Tibial nerve (tissue), 4 donors: ENCODE results near the gene ALK. TPM values are rescaled to one million over a fixed set of nuclear protein-coding genes. Genes with fewer than 3 reads are reported as not detected.

ENCODE experiments used
- DNase-seq, 2 donors: peaks; one replicate each; pipeline ENCODE4 v3.0.0-alpha.2; 2019; ENCODE audit warnings: low spot score in 2 of 2
- H3K27ac ChIP-seq, 4 donors: fragments of 200-600 bp; sonication (generic) in 3 of 4; one replicate each; pipeline ENCODE4 v1.5.1; 2017 to 2019; ENCODE audit warnings: mild to moderate bottlenecking in 1 of 4
- H3K27me3 ChIP-seq, 2 donors: fragments of 200-600 bp; sonication (generic) in 1 of 2; one replicate each; pipeline versions ENCODE4 v1.5.1 to v1.6.0; 2017 to 2019
- H3K36me3 ChIP-seq, 3 donors: fragments of 200-600 bp; sonication (generic); one replicate each; pipeline ENCODE4 v1.5.1; 2018 to 2019
- H3K4me1 ChIP-seq, 4 donors: fragments of 200-600 bp; sonication (generic) in 3 of 4; one replicate each; pipeline ENCODE4 v1.5.1; 2017 to 2019
- H3K4me3 ChIP-seq, 4 donors: fragments of 200-600 bp; sonication (generic) in 3 of 4; one replicate each; pipeline ENCODE4 v1.5.1; 2017 to 2019; ENCODE audit warnings: mild to moderate bottlenecking in 1 of 4, moderate library complexity in 1 of 4
- H3K9me3 ChIP-seq, 4 donors: fragments of 200-600 bp; sonication (generic) in 3 of 4; one replicate each; pipeline ENCODE4 v1.5.1; 2017 to 2019
- CTCF ChIP-seq, 5 experiments: fragments of 200-600 bp in 3 of 5; fragments of 450-650 bp in 2 of 5; sonication (generic) in 3 of 5; IDR thresholded peaks; one replicate each; pipeline ENCODE4 v1.5.1; 2016 to 2019; ENCODE audit warnings: antibody characterized with exemption in 5 of 5, mild to moderate bottlenecking in 3 of 5, moderate library complexity in 2 of 5
- EP300 ChIP-seq, 2 donors: sonication (generic); formaldehyde crosslinking; IDR thresholded peaks; one replicate each; pipeline ENCODE4 v1.6.1; 2017; ENCODE audit warnings: antibody characterized with exemption in 2 of 2, mild to moderate bottlenecking in 1 of 2
- POLR2A ChIP-seq, 2 donors: fragments of 450-650 bp; IDR thresholded peaks; one replicate each; pipeline ENCODE4 v1.6.1; 2017; ENCODE audit warnings: antibody characterized with exemption in 2 of 2, mild to moderate bottlenecking in 2 of 2, moderate library complexity in 2 of 2
- WGBS, 2 donors: methylation state at CpG; one replicate each; pipeline ENCODE4 v1.1.5; 2018; 5-methylcytosine and 5-hydroxymethylcytosine counted together
- total RNA-seq, 4 donors: library from RNA; depleted of rRNA; stranded (reverse); fragments of >200 nt; gene quantifications; one replicate each; pipeline ENCODE4 v1.1.0, GENCODE V29; 2016

Gene ALK
- total RNA-seq, 4 donors from 2014 or later = 0.39 to 4.8 (median 0.66) TPM

DNA sequence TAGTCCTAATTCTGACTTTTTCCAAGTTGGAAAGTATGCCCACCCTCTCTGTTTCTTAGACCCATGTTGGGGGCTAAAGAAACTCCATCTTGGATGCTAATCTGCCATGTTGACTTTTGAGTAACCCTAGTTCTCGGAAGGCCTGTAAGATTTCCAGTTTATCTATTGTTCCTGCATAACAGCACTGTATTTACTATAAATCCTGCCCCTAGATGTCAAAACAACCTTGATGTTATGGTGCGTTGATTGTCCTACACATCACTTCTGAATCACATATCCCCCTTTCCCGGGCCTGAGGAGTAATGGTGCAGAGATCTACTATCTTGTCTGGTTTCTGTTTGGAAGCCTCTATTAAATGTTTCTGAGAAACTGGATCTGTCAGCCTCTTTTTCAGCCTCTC is 116.7 kb downstream of the ALK start:
- no peak for DNase-seq
- H3K4me1 ChIP-seq = no peaks in the 10 kb centered on the region
- 94 to 95% methylated on average over 3 of the region's 3 CpGs for WGBS, 2 donors
- H3K27me3 ChIP-seq = no peaks in the 10 kb centered on the region
- H3K9me3 ChIP-seq = no peaks in the 10 kb centered on the region
- H3K36me3 ChIP-seq = no peaks in the 10 kb centered on the region
- no peak overlapping the region for H3K27ac ChIP-seq
- no peak overlapping the region for H3K4me3 ChIP-seq
- TF ChIP-seq POLR2A (IDR thresholded peaks at IDR 0.05) (no peak), EP300 (IDR thresholded peaks at IDR 0.05) (no peak)

- TF ChIP-seq POLR2A (IDR thresholded peaks at IDR 0.05) (no peak), EP300 (IDR thresholded peaks at IDR 0.05) (no peak), CTCF (IDR thresholded peaks at IDR 0.05) (no peak)
- no peak overlapping the region for H3K4me3 ChIP-seq
- H3K9me3 ChIP-seq = no peaks in the 10 kb centered on the region
- H3K27me3 ChIP-seq = no peaks in the 10 kb centered on the region
- no peak for DNase-seq
- no peaks in the 10 kb centered on the region for H3K4me1 ChIP-seq
- no peaks in the 10 kb centered on the region for H3K36me3 ChIP-seq
- no peak overlapping the region for H3K27ac ChIP-seq
- 85 to 87% methylated on average over 4 of the region's 4 CpGs for WGBS, 2 donors
These were observed 117.8 kb downstream of the ALK start for GRCh38 chr2:29803537-29803936.

DNA sequence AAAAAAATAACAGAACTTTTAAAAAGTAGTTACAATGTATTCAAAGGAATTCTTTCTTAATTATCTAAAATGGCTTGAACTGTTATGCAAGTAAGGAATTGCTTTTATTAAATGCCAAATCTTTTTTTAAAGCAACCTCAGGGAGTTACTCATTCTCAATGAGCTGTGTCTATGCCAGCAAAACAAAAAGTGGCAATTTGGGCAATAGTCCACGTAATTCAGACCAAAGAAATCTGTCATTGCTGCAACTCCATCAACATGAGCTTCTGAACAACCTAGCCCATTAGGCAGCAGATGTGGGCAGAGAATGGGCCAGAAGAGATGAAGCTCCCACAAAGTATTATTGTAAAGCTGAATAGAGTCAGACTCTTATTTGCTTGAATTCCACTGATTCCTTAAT is 118.4 kb downstream of the ALK start:
- WGBS, 2 donors = 8 to 27% methylated on average over 1 of the region's 1 CpG
- Histone ChIP-seq H3K27ac (no peak overlapping the region), H3K36me3 (no peaks in the 10 kb centered on the region), H3K4me1 (no peaks in the 10 kb centered on the region), H3K9me3 (no peaks in the 10 kb centered on the region), H3K27me3 (no peaks in the 10 kb centered on the region), H3K4me3 (no peak overlapping the region)
- TF ChIP-seq POLR2A (IDR thresholded peaks at IDR 0.05) (no peak), EP300 (IDR thresholded peaks at IDR 0.05) (no peak), CTCF (IDR thresholded peaks at IDR 0.05) (no peak)
- DNase-seq = no peak

GRCh38 chr2:29799628-29800027 is 121.8 kb downstream of the ALK start:
- WGBS, 2 donors = 92% methylated on average over 3 of the region's 3 CpGs
- no peaks in the 10 kb centered on the region for H3K36me3 ChIP-seq
- no peaks in the 10 kb centered on the region for H3K4me1 ChIP-seq
- no peak overlapping the region for H3K4me3 ChIP-seq
- H3K27me3 ChIP-seq = no peaks in the 10 kb centered on the region
- no peak overlapping the region for H3K27ac ChIP-seq
- H3K9me3 ChIP-seq = no peaks in the 10 kb centered on the region
- TF ChIP-seq EP300 (IDR thresholded peaks at IDR 0.05) (no peak), POLR2A (IDR thresholded peaks at IDR 0.05) (no peak)
- DNase-seq = no peak

- H3K27ac ChIP-seq = no peak overlapping the region
These were observed 123.5 kb downstream of the ALK start for GRCh38 chr2:29797916-29798315.

GRCh38 chr2:29796446-29796845 is 124.9 kb downstream of the ALK start:
- Histone ChIP-seq H3K27ac (no peak overlapping the region), H3K36me3 (no peaks in the 10 kb centered on the region), H3K9me3 (no peaks in the 10 kb centered on the region), H3K27me3 (no peaks in the 10 kb centered on the region), H3K4me3 (no peak overlapping the region), H3K4me1 (no peaks in the 10 kb centered on the region)
- no peak for TF ChIP-seq POLR2A (IDR thresholded peaks at IDR 0.05)
- TF ChIP-seq CTCF (IDR thresholded peaks at IDR 0.05) = no peak
- DNase-seq = no peak
- 63 to 66% methylated on average over 4 of the region's 4 CpGs for WGBS, 2 donors

More at GRCh38 chr2:29797916-29798315, 123.5 kb downstream of the ALK start:
- Histone ChIP-seq H3K4me1 (no peaks in the 10 kb centered on the region), H3K27me3 (no peaks in the 10 kb centered on the region), H3K9me3 (no peaks in the 10 kb centered on the region), H3K36me3 (no peaks in the 10 kb centered on the region), H3K4me3 (no peak overlapping the region)
- 62 to 91% methylated on average over 3 of the region's 3 CpGs for WGBS, 2 donors
- TF ChIP-seq EP300 (IDR thresholded peaks at IDR 0.05) = no peak
- no peak for TF ChIP-seq POLR2A (IDR thresholded peaks at IDR 0.05)
- no peak for TF ChIP-seq CTCF (IDR thresholded peaks at IDR 0.05)
- DNase-seq = no peak
